Osteocyte (in vitro differentiated cells): ENCODE measurements around the gene PACC1. TPM values are rescaled to one million over a fixed set of nuclear protein-coding genes. Genes with fewer than 3 reads are reported as not detected.

Source experiments
- DNase-seq: peaks from one replicate; pipeline ENCODE4 v3.0.0; 2021; ENCODE audit warnings: mixed read lengths; ENCODE audit not compliant: unreplicated experiment; ENCODE audit errors: extremely low spot score
- H3K27ac Mint-ChIP-seq: one replicate; pipeline ENCODE4 v1.8.0; 2021; ENCODE audit warnings: mild to moderate bottlenecking, mixed read lengths; ENCODE audit not compliant: unreplicated experiment
- H3K27me3 Mint-ChIP-seq: one replicate; pipeline ENCODE4 v1.8.0; 2021; ENCODE audit warnings: mixed read lengths; ENCODE audit not compliant: unreplicated experiment
- H3K36me3 Mint-ChIP-seq: one replicate; pipeline ENCODE4 v1.8.0; 2021; ENCODE audit warnings: mixed read lengths; ENCODE audit not compliant: unreplicated experiment
- H3K4me1 Mint-ChIP-seq: one replicate; pipeline ENCODE4 v1.8.0; 2021; ENCODE audit warnings: mixed read lengths; ENCODE audit not compliant: unreplicated experiment
- H3K4me3 Mint-ChIP-seq: one replicate; pipeline ENCODE4 v1.8.0; 2021; ENCODE audit warnings: mild to moderate bottlenecking, moderate library complexity, mixed read lengths; ENCODE audit not compliant: unreplicated experiment
- H3K9me3 Mint-ChIP-seq: one replicate; pipeline ENCODE4 v1.8.0; 2021; ENCODE audit warnings: mixed read lengths; ENCODE audit not compliant: unreplicated experiment
- total RNA-seq: library from RNA; stranded (reverse); gene quantifications from 2 replicates; pipeline ENCODE4 v1.2.1, GENCODE V29; 2021
- TF ChIP-seq, protein P1 (sequence below): fragments of 200-600 bp; sonication (generic); IDR thresholded peaks from 2 replicates; pipeline ENCODE4 v1.5.0; 2021; ENCODE audit warnings: antibody characterized with exemption, mild to moderate bottlenecking, moderate library complexity

PACC1 gene
- total RNA-seq, 1 donor from 2014 or later: 11.4 TPM

DNA sequence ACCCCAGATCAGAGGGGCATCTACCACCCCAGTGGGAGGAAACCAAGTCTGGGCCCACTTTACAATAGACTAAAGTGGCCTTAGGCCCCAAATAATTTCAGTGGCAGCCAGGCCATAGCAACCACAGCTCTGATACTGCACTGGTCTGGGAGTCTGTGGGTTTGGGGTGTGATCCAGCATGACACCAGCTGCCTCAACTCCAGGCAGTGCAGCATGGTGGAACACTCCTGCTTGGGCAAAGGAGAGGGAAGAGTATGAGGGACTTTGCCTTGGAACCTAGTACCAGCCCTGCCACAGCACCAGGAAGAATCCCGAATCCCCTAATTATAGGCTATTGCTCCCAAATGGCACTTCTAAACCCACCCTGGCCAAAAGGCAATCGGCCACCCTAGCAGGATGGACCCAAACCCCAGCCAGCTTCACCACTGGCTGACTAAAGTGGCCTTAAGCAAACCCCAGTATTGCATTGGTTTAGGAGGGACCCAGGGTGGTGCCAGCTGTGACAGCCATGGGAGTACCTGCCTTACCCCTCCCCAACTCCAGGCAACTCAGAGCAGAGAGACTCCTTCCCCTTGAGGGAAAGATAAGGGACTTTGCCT, 47.1 kb downstream of the PACC1 start:
- H3K27me3 Mint-ChIP-seq: no peaks in the 10 kb centered on the region
- no peak overlapping the region for H3K4me3 Mint-ChIP-seq
- TF ChIP-seq, protein P1, sequence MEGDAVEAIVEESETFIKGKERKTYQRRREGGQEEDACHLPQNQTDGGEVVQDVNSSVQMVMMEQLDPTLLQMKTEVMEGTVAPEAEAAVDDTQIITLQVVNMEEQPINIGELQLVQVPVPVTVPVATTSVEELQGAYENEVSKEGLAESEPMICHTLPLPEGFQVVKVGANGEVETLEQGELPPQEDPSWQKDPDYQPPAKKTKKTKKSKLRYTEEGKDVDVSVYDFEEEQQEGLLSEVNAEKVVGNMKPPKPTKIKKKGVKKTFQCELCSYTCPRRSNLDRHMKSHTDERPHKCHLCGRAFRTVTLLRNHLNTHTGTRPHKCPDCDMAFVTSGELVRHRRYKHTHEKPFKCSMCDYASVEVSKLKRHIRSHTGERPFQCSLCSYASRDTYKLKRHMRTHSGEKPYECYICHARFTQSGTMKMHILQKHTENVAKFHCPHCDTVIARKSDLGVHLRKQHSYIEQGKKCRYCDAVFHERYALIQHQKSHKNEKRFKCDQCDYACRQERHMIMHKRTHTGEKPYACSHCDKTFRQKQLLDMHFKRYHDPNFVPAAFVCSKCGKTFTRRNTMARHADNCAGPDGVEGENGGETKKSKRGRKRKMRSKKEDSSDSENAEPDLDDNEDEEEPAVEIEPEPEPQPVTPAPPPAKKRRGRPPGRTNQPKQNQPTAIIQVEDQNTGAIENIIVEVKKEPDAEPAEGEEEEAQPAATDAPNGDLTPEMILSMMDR: no peak
- H3K36me3 Mint-ChIP-seq: peaks cover 34% of the 10 kb centered on the region
- no peaks in the 10 kb centered on the region for H3K9me3 Mint-ChIP-seq
- no peak for DNase-seq
- H3K27ac Mint-ChIP-seq: no peak overlapping the region
- no peaks in the 10 kb centered on the region for H3K4me1 Mint-ChIP-seq

DNA sequence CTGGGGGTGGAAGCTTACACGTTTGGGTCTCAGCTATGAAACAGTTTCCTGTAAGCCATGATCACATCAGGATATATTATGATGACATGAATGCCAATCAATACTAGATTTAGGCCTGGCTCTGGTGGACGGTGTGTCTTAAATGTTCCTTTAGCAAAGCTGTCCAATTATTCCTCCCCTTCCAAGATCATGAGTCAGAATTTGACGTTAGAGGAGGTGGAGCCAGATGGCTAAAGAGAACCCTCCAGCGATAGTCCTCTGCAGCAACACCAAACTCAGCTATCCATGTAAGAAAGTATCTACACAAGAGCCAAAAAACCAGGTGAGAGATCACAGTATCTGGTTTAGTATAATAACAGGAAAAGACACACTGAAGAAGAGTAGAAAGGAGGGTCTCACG, 47.8 kb downstream of the PACC1 start:
- H3K36me3 Mint-ChIP-seq: peaks cover 36% of the 10 kb centered on the region
- no peaks in the 10 kb centered on the region for H3K27me3 Mint-ChIP-seq
- TF ChIP-seq, protein P1: no peak
- H3K9me3 Mint-ChIP-seq: no peaks in the 10 kb centered on the region
- no peak overlapping the region for H3K27ac Mint-ChIP-seq
- no peak for DNase-seq
- no peaks in the 10 kb centered on the region for H3K4me1 Mint-ChIP-seq
- H3K4me3 Mint-ChIP-seq: no peak overlapping the region

DNA sequence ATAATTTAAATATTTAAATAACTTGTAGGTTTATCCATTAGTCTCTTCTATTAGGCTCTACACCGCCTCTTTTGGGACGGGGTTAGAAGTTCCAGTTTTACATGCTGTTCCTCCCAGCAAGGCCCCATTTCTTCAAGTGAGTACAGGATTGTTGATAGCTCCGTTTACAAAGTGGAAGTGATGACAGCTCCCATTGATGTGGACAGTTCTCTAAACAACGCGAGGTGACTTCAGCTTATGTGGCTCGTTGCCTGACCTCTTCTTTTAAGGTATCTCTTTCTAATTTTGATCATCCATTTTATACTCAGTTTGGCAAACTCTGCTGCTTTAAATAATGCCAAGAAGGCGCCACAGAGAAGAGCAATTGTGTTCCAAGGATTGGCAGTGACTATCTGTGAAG, 49.7 kb downstream of the PACC1 start:
- Mint-ChIP-seq H3K36me3 (peaks cover 37% of the 10 kb centered on the region), H3K27ac (no peak overlapping the region), H3K9me3 (no peaks in the 10 kb centered on the region), H3K4me3 (no peak overlapping the region), H3K27me3 (no peaks in the 10 kb centered on the region), H3K4me1 (no peaks in the 10 kb centered on the region)
- DNase-seq: no peak
- TF ChIP-seq, protein P1: no peak

DNA sequence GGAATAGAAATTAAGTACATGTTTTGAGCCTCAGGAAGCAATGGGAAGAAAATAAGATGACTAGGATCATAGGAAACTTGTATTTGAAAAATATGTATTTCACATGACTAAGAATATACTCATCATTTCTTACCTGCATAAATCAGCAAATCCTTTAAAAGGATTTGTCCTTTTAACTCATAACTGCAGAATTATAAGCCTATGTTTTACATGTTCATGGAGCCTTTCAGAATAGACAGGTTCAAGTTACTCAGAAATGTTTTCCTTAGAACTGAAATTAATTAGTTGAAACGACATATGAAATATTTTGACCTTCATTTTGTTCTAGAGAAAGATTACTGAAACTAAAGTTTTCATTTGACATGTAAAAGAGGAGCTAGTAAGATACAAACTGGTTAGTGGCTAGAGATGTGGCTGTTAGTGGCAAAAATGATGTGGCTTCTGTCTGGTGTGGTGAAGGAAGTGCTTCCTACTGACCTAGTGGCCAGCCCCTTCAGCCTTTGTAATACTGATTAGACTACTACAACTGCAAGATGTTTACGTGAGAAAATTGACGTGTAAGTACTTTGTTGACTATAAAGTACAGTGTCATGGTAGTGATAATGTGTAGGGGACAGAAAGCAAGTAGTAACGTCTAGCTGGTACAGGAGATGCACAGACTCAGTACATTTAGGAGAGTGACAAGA, 54.7 kb downstream of the PACC1 start:
- Mint-ChIP-seq H3K27me3 (no peaks in the 10 kb centered on the region), H3K36me3 (peaks cover 36% of the 10 kb centered on the region), H3K4me3 (no peak overlapping the region), H3K27ac (no peak overlapping the region), H3K9me3 (no peaks in the 10 kb centered on the region), H3K4me1 (no peaks in the 10 kb centered on the region)
- TF ChIP-seq, protein P1: no peak
- DNase-seq: no peak

DNA sequence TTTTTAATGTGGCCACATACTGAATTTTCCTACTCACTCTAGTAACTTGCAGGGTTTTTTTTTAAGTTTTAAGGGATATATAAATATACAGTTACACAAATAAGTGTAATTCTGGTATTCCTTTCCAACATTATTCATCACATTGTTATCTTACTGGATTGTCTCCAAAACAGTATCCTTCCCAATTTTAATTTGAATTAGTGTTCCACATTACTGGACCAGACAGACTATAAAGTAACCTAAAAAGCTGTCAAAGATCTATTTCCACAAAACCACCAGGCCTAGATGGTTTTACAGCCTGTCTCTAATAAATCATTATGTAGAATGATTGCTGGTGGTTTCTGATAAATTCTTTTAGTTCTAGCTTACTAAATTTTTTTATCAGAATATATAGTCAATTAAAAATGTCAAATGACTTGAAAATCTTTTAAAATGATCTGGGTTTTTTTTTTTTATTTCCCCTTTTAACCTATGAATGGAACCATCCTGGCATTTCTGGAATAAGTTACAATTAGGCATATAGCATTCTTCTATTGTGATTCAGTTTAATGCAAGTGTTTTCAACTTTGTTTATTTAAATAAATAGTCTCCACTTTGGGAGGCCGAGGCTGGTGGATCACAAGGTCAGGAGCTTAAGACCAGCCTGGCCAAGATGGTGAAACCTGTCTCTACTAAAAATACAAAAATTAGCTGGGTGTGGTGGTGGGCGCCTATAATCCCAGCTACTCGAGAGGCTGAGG, 59.3 kb downstream of the PACC1 start:
- H3K36me3 Mint-ChIP-seq: peaks cover 28% of the 10 kb centered on the region
- H3K27me3 Mint-ChIP-seq: no peaks in the 10 kb centered on the region
- no peak for DNase-seq
- TF ChIP-seq, protein P1: no peak
- H3K4me3 Mint-ChIP-seq: no peak overlapping the region
- H3K9me3 Mint-ChIP-seq: no peaks in the 10 kb centered on the region
- H3K4me1 Mint-ChIP-seq: no peaks in the 10 kb centered on the region
- no peak overlapping the region for H3K27ac Mint-ChIP-seq
